D721Med (cell line): Measurements from ENCODE around the gene SIGLEC11.
"Not testable (repeated sequence)": the region's sequence is repeated elsewhere in the genome, so short reads cannot be mapped to it uniquely, and the experiment has no call there.

ENCODE experiments used
- DNase-seq: peaks from one replicate; pipeline ENCODE4 v3.0.0; 2011; ENCODE audit warnings: low spot score; ENCODE audit not compliant: insufficient read length
- FAIRE-seq: peaks from 2 replicates; lab custom pipeline; 2011; peaks lifted over from hg19 to GRCh38; lab: Jason Lieb, UNC
- TF ChIP-seq, protein P1 (sequence below): IDR thresholded peaks from 2 replicates; pipeline ENCODE4 v1.5.1; 2012; ENCODE audit warnings: mild to moderate bottlenecking, control low read depth; ENCODE audit not compliant: insufficient read depth; ENCODE audit errors: missing control alignments

Gene SIGLEC11

DNA sequence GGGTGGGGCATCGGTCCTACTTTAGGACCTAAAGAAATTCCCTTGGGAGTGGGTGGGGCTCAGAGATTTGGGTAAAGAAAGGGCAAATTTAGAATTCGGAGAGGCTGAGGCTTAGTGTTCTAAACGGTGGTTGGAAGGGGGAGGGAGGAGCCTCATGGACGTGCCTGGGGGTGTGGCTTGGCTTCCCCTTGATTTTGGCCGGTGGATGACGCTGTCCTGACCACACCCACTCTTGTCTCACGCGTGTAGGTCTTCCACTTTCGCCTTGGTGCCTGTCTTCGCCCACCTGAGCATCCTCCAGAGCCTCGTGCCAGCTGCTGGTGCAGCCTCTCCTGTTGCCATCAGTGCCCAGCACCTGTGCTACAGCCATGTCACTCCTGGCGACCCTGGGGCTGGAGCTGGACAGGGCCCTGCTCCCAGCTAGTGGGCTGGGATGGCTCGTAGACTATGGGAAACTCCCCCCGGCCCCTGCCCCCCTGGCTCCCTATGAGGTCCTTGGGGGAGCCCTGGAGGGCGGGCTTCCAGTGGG lies 30.4 kb downstream of the SIGLEC11 start:
- no peak for DNase-seq
- no peak for FAIRE-seq
- TF ChIP-seq, protein P1, sequence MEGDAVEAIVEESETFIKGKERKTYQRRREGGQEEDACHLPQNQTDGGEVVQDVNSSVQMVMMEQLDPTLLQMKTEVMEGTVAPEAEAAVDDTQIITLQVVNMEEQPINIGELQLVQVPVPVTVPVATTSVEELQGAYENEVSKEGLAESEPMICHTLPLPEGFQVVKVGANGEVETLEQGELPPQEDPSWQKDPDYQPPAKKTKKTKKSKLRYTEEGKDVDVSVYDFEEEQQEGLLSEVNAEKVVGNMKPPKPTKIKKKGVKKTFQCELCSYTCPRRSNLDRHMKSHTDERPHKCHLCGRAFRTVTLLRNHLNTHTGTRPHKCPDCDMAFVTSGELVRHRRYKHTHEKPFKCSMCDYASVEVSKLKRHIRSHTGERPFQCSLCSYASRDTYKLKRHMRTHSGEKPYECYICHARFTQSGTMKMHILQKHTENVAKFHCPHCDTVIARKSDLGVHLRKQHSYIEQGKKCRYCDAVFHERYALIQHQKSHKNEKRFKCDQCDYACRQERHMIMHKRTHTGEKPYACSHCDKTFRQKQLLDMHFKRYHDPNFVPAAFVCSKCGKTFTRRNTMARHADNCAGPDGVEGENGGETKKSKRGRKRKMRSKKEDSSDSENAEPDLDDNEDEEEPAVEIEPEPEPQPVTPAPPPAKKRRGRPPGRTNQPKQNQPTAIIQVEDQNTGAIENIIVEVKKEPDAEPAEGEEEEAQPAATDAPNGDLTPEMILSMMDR: no peak

DNA sequence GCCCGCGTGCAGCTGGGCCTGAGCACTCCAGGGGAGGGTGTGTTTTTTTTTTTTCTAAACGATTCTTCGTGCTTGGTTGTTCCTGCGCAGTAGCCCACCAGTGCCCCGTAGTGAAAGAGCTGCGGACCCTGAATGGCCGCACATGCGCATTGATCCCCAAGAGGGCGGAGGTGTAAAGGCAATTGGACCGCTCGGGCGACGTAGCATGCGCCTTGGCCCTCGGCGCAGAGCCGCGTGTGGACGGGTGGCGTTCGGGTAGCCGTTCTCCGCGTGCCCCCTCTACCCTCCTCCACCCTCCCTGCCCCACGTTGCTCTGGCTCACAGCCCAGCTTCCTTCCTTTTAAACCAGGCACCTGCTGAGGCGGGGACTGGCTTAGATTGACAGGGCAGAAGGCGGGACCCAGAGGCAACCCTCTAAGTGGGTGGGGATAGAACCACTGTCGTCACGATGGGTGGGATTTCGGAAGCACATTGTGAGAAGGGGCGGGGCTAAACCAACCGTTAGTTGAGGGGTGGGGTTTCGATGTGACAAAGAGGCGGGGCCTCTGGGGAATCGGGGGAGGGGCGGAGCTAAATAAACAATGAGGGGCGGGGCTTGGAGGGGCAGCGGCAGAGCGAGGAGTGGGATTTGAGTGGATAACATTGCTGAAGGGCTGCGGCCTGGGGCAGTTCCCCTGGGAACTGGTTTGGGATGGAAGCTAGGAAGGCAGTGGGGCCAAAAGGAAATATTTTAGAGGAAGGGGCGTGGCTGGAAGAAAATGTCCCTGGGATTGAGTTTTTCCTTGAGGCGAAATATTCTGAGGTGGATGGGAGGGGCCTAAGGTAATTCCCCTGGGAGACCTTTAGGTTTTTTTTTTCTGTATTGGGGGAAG lies 31.1 kb downstream of the SIGLEC11 start:
- DNase-seq: peak; percentile 92
- no peak for FAIRE-seq

DNA sequence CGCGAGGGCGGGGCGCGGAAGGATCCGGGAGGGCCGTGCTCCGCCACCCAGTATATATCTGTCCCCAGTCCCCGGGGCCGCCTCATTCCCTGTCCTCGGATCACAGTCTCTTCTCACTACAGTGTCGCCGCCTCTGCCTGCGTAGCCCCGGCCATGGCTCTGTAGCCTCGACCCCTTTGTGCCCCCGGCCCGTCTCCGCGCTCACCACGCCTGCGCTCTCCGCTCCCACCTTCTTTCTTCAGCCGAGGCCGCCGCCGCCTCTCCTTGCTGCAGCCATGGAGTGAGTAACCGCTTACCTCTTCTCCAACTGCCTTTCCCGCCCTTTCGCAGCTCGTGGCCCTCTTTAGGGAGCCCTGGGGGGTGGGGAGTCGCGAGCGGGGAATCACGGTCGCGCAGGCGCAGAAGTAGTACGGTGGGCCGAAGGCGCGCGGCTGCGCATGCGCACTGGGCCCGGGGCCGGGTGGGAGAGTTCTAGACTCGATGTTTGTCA lies 31.8 kb downstream of the SIGLEC11 start, which contains the start of the genes ATF5 and NUP62:
Gene ATF5, plus strand, starts transcription at position 85 of the 490 bp plus-strand sequence. CDS start 1,646 bp downstream, outside the sequence.
Gene NUP62, minus strand, starts transcription at position 384 of the 490 bp plus-strand sequence. CDS start 19,697 bp downstream, outside the sequence.
- peak; percentile 96 for DNase-seq
- no peak for FAIRE-seq
- TF ChIP-seq, protein P1: no peak

More for the DNA sequence above, 31.1 kb downstream of the SIGLEC11 start:
- TF ChIP-seq, protein P1: no peak

DNA sequence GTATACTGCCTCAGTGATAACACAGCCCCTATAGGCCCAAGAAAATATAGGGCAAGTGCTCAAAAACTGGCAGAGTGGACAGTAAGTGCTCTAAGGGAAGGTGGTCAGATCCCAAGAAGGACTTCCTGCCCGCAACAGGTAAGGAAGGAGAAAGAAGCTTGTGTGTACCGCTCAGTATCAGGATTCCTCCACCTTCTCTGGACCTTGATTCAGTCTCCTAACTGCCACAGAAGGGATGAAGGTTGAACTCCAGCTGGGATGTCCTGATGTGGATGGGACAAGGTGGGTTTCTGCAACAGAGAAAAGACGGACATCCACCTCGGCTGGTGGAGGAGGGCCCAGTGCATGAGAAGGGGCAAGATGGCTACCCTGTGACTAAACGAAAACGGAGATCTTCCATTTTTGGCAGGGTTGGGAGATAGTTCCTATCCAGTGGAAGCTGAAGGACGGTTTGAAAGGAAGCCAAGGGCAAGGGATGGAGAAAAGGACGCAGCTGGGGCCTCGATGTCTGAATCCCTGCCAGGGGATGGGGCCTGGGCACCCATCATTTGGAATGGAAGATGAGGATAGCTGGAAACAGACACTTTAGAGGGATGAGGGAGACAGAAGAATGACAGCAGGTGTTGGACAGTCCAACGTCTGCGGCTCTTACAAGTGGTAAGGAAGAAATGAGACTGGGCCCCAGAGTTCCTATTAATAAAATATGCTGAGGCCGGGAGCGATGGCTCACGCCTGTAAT lies 33.3 kb downstream of the SIGLEC11 start:
- TF ChIP-seq, protein P1: no peak
- DNase-seq (no peak), FAIRE-seq (no peak)

DNA sequence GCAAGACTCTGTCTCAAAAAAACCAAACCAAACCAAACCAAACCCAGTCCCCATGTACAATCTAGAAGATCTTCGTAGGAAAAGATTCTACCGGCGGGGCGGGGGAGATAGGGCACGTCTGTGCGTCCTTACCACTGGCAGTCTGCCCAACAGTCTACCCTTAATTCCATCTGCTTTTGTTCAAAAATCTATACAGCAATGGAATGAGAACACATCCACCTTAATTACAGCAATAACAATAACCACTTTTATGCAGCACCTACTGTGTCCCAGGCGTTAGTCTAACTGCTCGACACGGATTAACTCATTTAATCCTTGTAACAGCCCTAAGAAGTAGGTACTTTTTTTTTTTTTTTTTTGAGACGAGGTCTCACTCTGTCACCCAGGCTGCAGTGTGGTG lies 34.5 kb downstream of the SIGLEC11 start:
- no peak for DNase-seq
- TF ChIP-seq, protein P1: no peak
- FAIRE-seq: no peak

DNA sequence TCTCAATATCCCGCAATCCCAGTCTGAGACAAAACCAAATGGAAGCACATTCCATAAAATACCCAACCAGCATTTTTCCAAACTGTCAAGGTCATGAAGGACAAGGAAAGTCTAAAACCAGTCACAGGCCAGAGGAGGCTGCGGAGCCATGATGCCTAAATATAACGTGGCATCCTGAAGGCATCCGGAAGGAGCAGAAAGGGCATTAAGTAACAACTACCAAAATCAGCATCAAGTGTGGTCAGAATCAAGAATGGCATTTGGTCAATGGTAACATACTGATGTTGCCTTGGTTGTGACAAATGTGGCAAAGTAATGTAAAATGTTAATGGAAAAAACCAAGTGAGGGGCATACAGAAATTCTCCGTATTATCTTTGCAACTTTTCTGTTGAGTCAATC lies 35.5 kb downstream of the SIGLEC11 start:
- FAIRE-seq (no peak), DNase-seq (no peak)
- TF ChIP-seq, protein P1: no peak

DNA sequence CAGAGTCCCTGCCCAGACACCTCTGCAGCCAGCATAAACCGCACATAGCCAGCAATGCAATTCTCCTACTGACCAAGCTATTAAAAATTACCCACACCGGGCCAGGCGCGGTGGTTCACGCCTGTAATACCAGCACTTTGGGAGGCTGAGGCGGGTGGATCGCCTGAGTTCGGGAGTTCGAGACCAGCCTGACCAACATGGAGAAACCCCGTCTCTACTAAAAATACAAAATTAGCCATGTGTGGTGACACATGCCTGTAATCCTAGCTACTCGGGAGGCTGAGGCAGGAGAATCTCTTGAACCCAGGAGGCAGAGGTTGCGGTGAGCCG lies 36.1 kb downstream of the SIGLEC11 start:
- not testable (repeated sequence) for DNase-seq, FAIRE-seq
